ENCODE data around the gene TGFB1I1.

GRCh38 chr16:31487071-31487719 is 15.2 kb downstream of the TGFB1I1 start:
- TF ChIP-seq CTCF (IDR thresholded peaks at IDR 0.05) (no peak), EZH2 (IDR thresholded peaks at IDR 0.05; ENCODE audit: borderline replicate concordance, insufficient read depth, low read depth, low read length, poor library complexity, severe bottlenecking) (no peak)
